ENCODE results near the gene AGPAT2. TPM values are rescaled to one million over a fixed set of nuclear protein-coding genes. Genes with fewer than 3 reads are reported as not detected.

Gene AGPAT2
- total RNA-seq, 1 donor from 2014 or later, result 53.8 TPM

GRCh38 chr9:136673088-136673974, 13.9 kb downstream of the AGPAT2 start:
- no peak for DNase-seq (ENCODE audit: low read depth)

GRCh38 chr9:136672431-136673087, 14.7 kb downstream of the AGPAT2 start:
- DNase-seq (ENCODE audit: low read depth), result no peak

- no peak for DNase-seq (ENCODE audit: low read depth)
Measured at GRCh38 chr9:136671646-136672430, 15.4 kb downstream of the AGPAT2 start.

GRCh38 chr9:136671254-136671614, 16.0 kb downstream of the AGPAT2 start:
- no peak for DNase-seq (ENCODE audit: low read depth)

GRCh38 chr9:136670576-136671253, 16.5 kb downstream of the AGPAT2 start:
- DNase-seq (ENCODE audit: low read depth), result no peak

GRCh38 chr9:136669791-136670464, 17.3 kb downstream of the AGPAT2 start:
- no peak for DNase-seq (ENCODE audit: low read depth)

GRCh38 chr9:136668983-136669790, 18.1 kb downstream of the AGPAT2 start:
- DNase-seq (ENCODE audit: low read depth), result no peak

GRCh38 chr9:136667940-136668760, 19.1 kb downstream of the AGPAT2 start:
- DNase-seq (ENCODE audit: low read depth), result no peak

GRCh38 chr9:136667214-136667939, 19.9 kb downstream of the AGPAT2 start:
- no peak for DNase-seq (ENCODE audit: low read depth)

GRCh38 chr9:136666372-136667213, 20.7 kb downstream of the AGPAT2 start:
- DNase-seq (ENCODE audit: low read depth), result no peak

GRCh38 chr9:136665704-136666371, 21.4 kb downstream of the AGPAT2 start:
- no peak for DNase-seq (ENCODE audit: low read depth)

- DNase-seq (ENCODE audit: low read depth), result no peak
Measured at GRCh38 chr9:136665111-136665703, 22.1 kb downstream of the AGPAT2 start.

GRCh38 chr9:136664000-136664915, 23.0 kb downstream of the AGPAT2 start:
- DNase-seq (ENCODE audit: low read depth), result no peak

- DNase-seq (ENCODE audit: low read depth), result no peak
Measured at GRCh38 chr9:136662656-136663581, 24.3 kb downstream of the AGPAT2 start, which contains the start of gene EGFL7. EGFL7 (plus strand) TSS chr9:136662916; CDS start chr9:136668283, 5,367 bp downstream.

- DNase-seq (ENCODE audit: low read depth), result no peak
Measured at GRCh38 chr9:136662326-136662655, 25.0 kb downstream of the AGPAT2 start.

All from renal cortical epithelial cell (primary cell).